GM21515 (cell line): ENCODE measurements around the gene TSPO.
"Not testable (repeated sequence)": the region's sequence is repeated elsewhere in the genome, so short reads cannot be mapped to it uniquely, and the experiment has no call there.

Experiments
- ATAC-seq: cut with Tn5 transposase; IDR thresholded peaks from one replicate; pipeline ENCODE4 v1.9.1; 2021; ENCODE audit not compliant: unreplicated experiment

Gene TSPO

GRCh38 chr22:43129426-43130425, 21.6 kb upstream of the TSPO start:
- no peak for ATAC-seq

GRCh38 chr22:43131773-43132501, 19.4 kb upstream of the TSPO start:
- ATAC-seq, result no peak

- ATAC-seq, result no peak
Observed at GRCh38 chr22:43133401-43133800, 18.0 kb upstream of the TSPO start.

GRCh38 chr22:43134553-43134952, 16.8 kb upstream of the TSPO start:
- no peak for ATAC-seq

DNA sequence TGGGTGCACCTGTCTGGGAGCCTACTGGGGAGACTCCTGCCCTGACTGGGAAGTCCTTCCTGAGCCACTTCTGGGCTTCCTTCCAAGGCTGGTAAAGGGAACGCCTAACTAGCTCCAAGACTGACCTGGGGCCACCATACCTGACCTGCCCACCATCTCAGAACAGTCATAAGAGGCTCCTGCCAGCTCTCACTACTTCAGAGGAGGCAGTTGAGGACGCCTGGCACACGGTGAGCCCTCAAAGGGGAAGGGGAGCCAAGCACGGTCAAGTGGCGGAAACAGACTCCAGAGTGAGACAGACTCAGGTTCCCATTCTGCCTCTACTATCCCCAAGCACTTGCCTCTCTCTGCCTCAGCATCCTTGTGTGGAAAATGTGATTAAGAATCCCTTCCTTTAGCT, 15.8 kb upstream of the TSPO start:
- no peak for ATAC-seq

- no peak for ATAC-seq
Observed at GRCh38 chr22:43136255-43136654, 15.1 kb upstream of the TSPO start.

GRCh38 chr22:43136801-43137200, 14.6 kb upstream of the TSPO start:
- no peak for ATAC-seq

GRCh38 chr22:43142880-43143562, 8.3 kb upstream of the TSPO start, which contains the start of gene MCAT:
Gene MCAT, minus strand, starts transcription at chr22:43143398. Its CDS starts 50 bp downstream, at chr22:43143348.
- ATAC-seq, result peak; percentile 79

DNA sequence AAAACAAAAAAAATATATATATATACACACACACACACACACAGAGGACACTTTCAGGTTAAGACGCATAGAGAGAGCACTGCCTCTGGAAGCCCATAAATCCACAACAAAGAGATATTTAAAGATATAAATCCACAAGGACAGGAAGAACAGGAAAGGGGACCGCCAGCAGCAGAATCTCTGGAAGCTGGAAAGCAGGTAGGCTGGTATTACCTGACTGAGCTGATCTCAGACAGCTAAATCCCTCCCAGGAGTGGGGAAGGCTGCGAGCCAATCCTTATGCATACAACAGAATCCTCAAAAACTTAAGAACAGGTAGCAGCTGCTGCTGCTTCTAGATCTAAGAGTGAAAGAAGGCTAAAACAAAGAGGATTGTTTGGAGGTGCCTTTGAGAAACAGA, 6.4 kb upstream of the TSPO start:
- ATAC-seq, result no peak

GRCh38 chr22:43145371-43145770, 6.0 kb upstream of the TSPO start:
- ATAC-seq, result not testable (repeated sequence)

DNA sequence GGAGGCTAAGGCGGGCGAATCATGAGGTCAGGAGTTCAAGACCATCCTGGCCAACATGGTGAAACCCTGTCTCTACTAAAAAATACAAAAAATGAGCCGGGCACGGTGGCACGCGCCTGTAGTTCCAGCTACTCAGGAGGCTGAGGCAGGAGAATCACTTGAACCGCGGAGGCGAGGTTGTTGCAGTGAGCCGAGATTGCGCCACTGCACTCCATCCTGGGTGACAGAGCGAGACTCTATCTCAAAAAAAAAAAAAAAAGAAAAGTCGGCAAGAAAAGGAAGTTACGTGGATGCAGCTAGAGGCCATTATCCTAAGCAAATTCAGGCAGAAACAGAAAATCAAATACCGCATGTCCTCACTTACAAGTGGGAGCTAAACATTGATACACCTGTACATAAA, 5.0 kb upstream of the TSPO start:
- ATAC-seq, result not testable (repeated sequence)

DNA sequence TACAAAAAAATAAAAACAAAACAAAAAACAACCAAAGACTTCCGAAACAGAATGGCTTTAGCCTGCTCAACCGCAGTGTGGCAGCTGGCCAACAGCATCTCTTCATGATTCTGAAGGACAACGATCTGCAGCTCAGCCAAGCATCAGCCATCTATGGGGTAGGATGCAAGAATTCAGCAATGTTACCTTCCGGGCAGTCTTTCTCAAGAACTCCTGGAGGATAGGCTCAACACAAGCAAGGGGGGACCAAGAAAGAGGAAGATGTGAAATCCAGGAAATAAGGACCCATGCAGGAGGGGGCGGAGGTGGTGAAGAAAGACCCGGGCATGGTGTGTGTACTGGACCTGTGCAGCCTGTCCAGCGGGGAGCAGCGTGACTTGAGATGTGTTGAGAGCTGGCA, 3.5 kb upstream of the TSPO start:
- no peak for ATAC-seq

GRCh38 chr22:43148581-43148980, 2.8 kb upstream of the TSPO start:
- no peak for ATAC-seq

DNA sequence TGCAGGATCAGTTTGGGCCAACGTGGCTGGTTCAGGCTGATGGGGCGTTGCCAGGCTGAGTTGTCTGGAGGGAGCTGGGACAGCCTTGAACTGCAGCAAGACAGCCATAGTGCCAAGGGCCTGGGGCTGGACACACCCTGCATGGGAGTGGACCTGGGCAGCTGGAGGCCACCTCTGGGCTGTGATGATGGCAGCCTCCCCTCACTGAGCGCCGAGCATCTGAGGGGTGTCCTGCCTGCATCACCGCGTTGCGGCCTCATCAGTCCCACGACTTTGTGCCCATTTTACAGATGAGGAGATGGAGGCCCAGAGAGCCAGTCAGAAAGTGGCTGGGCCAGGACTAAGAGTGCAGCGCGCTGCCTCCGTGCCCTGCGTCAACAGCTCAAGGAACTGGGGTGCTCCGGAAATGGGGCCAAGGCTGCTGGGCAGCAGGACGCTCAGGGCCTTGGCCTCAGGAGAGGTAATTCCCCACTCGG, 590 bp upstream of the TSPO start:
- no peak for ATAC-seq

DNA sequence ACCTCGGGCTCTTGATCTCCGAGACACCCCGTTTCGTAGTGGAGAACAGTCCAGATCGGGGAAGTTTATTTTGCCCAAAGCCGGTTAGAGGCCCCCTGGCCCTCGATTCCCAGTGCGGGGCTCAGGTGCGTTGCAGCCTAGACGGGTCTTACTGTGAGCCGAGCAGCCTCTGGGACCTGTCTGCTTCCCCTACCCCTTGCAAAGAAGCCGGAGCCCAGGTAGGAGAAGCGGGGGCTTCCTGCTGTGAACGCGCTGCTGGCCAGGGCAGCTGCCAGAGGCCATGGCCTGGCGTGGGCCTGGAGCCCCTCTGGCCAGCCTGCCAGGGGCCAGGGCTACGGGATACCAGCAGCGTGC, 621 bp downstream of the TSPO start:
- ATAC-seq, result no peak

GRCh38 chr22:43152357-43153071, 1.2 kb downstream of the TSPO start:
- no peak for ATAC-seq

DNA sequence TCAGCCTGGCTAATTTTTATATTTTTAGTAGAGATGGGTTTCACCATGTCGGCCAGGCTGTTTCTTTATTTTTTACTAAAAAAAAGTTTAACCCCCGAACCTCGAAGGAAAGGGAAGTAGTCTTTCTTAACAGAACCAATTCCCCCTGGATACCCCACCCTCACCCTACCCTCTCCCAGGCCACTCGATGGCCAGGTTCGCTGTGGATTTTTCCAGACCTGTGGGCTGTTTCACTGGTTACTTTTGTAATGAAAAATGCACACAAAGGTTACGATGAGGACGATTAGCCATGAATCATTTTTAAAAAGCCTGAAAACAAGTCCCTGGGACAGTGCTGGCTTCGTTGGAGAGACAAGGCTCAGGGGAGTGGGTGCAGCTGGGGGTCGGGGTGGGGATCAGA, 2.5 kb downstream of the TSPO start:
- no peak for ATAC-seq

GRCh38 chr22:43154887-43155536, 3.7 kb downstream of the TSPO start:
- no peak for ATAC-seq

DNA sequence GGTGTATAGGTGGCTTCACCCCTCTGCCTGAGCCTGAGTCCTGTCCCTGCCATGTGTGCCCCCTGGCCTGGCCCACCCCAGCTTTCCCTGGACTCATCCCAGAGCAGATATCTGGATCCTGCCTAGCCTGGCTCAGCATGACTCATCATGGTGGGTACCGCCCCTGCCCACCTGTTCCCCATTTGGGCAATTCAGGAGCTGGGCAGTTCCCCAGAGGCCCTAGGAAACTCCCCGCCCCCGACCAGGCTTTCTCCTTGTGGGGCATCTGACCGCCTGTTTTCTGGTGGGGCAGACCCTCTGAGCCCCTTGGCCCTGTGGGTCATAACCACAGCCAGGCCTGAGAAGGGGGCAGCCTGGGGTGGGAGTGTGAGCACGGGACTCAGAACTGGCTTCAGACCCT, 4.4 kb downstream of the TSPO start:
- no peak for ATAC-seq

DNA sequence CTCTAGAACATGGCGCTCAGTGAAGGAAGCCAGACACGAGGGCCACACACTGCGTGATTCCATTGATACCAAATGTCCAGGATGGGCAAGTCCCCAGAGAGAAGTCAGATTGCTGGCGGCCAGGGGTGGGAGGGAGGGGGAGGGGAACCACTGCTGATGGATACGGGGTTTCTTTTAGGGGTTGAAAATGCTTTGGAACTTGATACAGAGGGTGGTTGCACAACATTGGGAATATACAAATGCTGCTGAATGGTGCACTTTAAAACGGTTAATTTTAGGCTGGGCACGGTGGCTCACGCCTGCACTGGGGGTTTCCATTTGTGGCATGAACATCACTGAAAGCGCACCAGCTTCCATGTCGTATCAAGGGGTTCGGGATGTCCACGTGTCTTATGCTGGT, 5.1 kb downstream of the TSPO start:
- no peak for ATAC-seq
